Brain microvascular endothelial cell (primary cell): ENCODE results near the gene LENG8.

Source experiments
- DNase-seq: peaks from one replicate; pipeline ENCODE4 v3.0.0-alpha.2; 2020
- H3K27ac ChIP-seq: fragments of 250-450 bp; sonication (Bioruptor Pico); 2 replicates; pipeline ENCODE4 v1.5.1; 2020; ENCODE audit warnings: mild to moderate bottlenecking, moderate library complexity
- H3K27me3 ChIP-seq: fragments of 250-450 bp; sonication (Bioruptor Pico); replicated peaks from 2 replicates; pipeline ENCODE4 v1.5.1; 2020; ENCODE audit warnings: mild to moderate bottlenecking
- H3K36me3 ChIP-seq: fragments of 250-450 bp; sonication (Bioruptor Pico); replicated peaks from 2 replicates; pipeline ENCODE4 v1.5.1; 2020; ENCODE audit warnings: mild to moderate bottlenecking
- H3K4me3 ChIP-seq: 2 replicates; pipeline ENCODE4 v1.5.1; 2011; ENCODE audit warnings: low read depth, mild to moderate bottlenecking, control low read depth, low read length, moderate library complexity
- CTCF ChIP-seq: IDR thresholded peaks from 2 replicates; pipeline ENCODE4 v1.5.1; 2011; ENCODE audit warnings: low read depth, mild to moderate bottlenecking, moderate library complexity, low read length, control low read depth, inconsistent platforms; ENCODE audit errors: missing control alignments
- in situ Hi-C: cut with HindIII; loops from 2 replicates; pipeline ENCODE4 v1.10.0; 2017; ENCODE audit warnings: low sequenced_read_pairs, low pct_ligation_motif_present

Gene LENG8

DNA sequence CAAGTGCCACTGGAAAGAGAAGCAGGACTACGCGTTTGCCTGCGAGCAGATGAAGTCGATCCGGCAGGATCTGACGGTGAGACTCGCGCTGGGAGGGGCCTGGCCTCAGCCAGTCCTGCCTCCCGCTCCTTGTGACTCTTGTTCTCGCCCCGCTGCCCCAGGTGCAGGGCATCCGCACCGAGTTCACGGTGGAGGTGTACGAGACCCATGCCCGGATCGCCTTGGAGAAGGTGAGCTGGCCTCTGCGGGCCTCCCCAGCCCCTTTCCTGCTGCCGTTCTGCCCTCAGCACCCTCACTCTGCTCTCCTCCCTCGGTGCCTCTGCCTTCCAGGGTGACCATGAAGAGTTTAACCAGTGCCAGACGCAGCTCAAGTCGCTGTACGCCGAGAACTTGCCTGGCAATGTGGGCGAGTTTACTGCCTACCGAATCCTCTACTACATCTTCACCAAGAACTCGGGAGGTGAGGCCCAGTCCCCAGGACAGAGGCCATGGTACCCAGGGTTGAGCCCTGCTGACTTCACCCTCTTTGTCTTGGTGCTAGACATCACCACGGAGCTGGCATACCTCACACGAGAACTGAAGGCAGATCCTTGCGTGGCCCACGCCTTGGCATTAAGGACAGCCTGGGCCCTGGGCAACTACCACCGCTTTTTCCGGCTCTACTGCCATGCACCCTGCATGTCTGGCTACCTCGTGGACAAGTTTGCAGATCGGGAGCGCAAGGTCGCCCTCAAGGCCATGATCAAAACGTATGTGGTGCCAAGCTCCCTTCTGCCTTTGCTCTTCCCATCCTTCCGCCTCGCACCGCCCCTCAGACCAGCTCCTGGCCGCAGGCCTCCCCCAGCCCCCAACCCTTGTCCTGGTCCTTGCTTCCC, 9.0 kb downstream of the LENG8 start:
- H3K4me3 ChIP-seq, result no peak overlapping the region

GRCh38 chr19:54458648-54459281, 9.8 kb downstream of the LENG8 start:
- in situ Hi-C loops, result no loop called here
- Histone ChIP-seq H3K4me3 (no peak overlapping the region), H3K27ac (no peak overlapping the region), H3K36me3 (peaks cover 81% of the 10 kb centered on the region), H3K27me3 (no peaks in the 10 kb centered on the region)
- no peak for DNase-seq
- no peak for TF ChIP-seq CTCF

More for the DNA sequence above, 9.0 kb downstream of the LENG8 start:
- Histone ChIP-seq H3K27ac (no peak overlapping the region), H3K27me3 (no peaks in the 10 kb centered on the region), H3K36me3 (peaks cover 89% of the 10 kb centered on the region)
- TF ChIP-seq CTCF, result no peak
- in situ Hi-C loops, result no loop called here
- DNase-seq, result no peak

- in situ Hi-C loops, result no loop called here
- no peak for TF ChIP-seq CTCF
- no peak for DNase-seq
- no peak overlapping the region for H3K4me3 ChIP-seq
- H3K36me3 ChIP-seq, result peaks cover 73% of the 10 kb centered on the region
- H3K27me3 ChIP-seq, result no peaks in the 10 kb centered on the region
- no peak overlapping the region for H3K27ac ChIP-seq
Measured at GRCh38 chr19:54459282-54460229, 10.6 kb downstream of the LENG8 start.

- in situ Hi-C loops, result no loop called here
- Histone ChIP-seq H3K36me3 (peaks cover 65% of the 10 kb centered on the region), H3K4me3 (no peak overlapping the region)
Measured at GRCh38 chr19:54460230-54461005, 11.4 kb downstream of the LENG8 start.

More at GRCh38 chr19:54460230-54461005, 11.4 kb downstream of the LENG8 start:
- TF ChIP-seq CTCF, result no peak
- no peak overlapping the region for H3K27ac ChIP-seq
- H3K27me3 ChIP-seq, result no peaks in the 10 kb centered on the region
- no peak for DNase-seq
